ENCODE results near the gene ZDHHC9.

ZDHHC9 gene

GRCh38 chrX:129787336-129788055 lies 56.2 kb downstream of the ZDHHC9 start:
- in situ Hi-C loops (cut with HindIII; ENCODE audit: low sequenced_read_pairs) = no loop called here

GRCh38 chrX:129786210-129786651 lies 57.5 kb downstream of the ZDHHC9 start:
- in situ Hi-C loops (cut with HindIII; ENCODE audit: low sequenced_read_pairs) = no loop called here

GRCh38 chrX:129785160-129785947 lies 58.3 kb downstream of the ZDHHC9 start:
- in situ Hi-C loops (cut with HindIII; ENCODE audit: low sequenced_read_pairs) = no loop called here

GRCh38 chrX:129784371-129784770 lies 59.3 kb downstream of the ZDHHC9 start:
- in situ Hi-C loops (cut with HindIII; ENCODE audit: low sequenced_read_pairs) = no loop called here

GRCh38 chrX:129783291-129783713 lies 60.4 kb downstream of the ZDHHC9 start:
- in situ Hi-C loops (cut with HindIII; ENCODE audit: low sequenced_read_pairs) = no loop called here

GRCh38 chrX:129782706-129783105 lies 61.0 kb downstream of the ZDHHC9 start:
- in situ Hi-C loops (cut with HindIII; ENCODE audit: low sequenced_read_pairs) = no loop called here

GRCh38 chrX:129781680-129782495 lies 61.8 kb downstream of the ZDHHC9 start:
- in situ Hi-C loops (cut with HindIII; ENCODE audit: low sequenced_read_pairs) = no loop called here

- in situ Hi-C loops (cut with HindIII; ENCODE audit: low sequenced_read_pairs) = no loop called here
These were observed 62.5 kb downstream of the ZDHHC9 start for GRCh38 chrX:129781134-129781672.

GRCh38 chrX:129780441-129781105 lies 63.1 kb downstream of the ZDHHC9 start:
- in situ Hi-C loops (cut with HindIII; ENCODE audit: low sequenced_read_pairs) = no loop called here

- in situ Hi-C loops (cut with HindIII; ENCODE audit: low sequenced_read_pairs) = no loop called here
These were observed 63.9 kb downstream of the ZDHHC9 start, which contains the start of gene SASH3 for GRCh38 chrX:129779747-129780146. Gene SASH3 (plus strand): TSS chrX:129779949. CDS start chrX:129780098, 149 bp downstream.

GRCh38 chrX:129779086-129779672 lies 64.5 kb downstream of the ZDHHC9 start:
- in situ Hi-C loops (cut with HindIII; ENCODE audit: low sequenced_read_pairs) = no loop called here

- in situ Hi-C loops (cut with HindIII; ENCODE audit: low sequenced_read_pairs) = no loop called here
These were observed 66.3 kb downstream of the ZDHHC9 start for GRCh38 chrX:129777218-129778030.

- in situ Hi-C loops (cut with HindIII; ENCODE audit: low sequenced_read_pairs) = no loop called here
These were observed 69.8 kb downstream of the ZDHHC9 start for GRCh38 chrX:129773649-129774458.

GRCh38 chrX:129772796-129773431 lies 70.8 kb downstream of the ZDHHC9 start:
- in situ Hi-C loops (cut with HindIII; ENCODE audit: low sequenced_read_pairs) = no loop called here

- in situ Hi-C loops (cut with HindIII; ENCODE audit: low sequenced_read_pairs) = no loop called here
These were observed 72.3 kb downstream of the ZDHHC9 start for GRCh38 chrX:129771266-129771995.

- in situ Hi-C loops (cut with HindIII; ENCODE audit: low sequenced_read_pairs) = no loop called here
These were observed 74.1 kb downstream of the ZDHHC9 start for GRCh38 chrX:129769467-129770154.
